ENCODE measurements around the gene ST3GAL6. TPM values are rescaled to one million over a fixed set of nuclear protein-coding genes. Genes with fewer than 3 reads are reported as not detected.

The ST3GAL6 gene
- total and polyA plus RNA-seq, 2 of the 13 experiments (the other 11 are each of a cell fraction or from before 2014, with no cell fraction given), result 17.5 to 23.2 TPM

DNA sequence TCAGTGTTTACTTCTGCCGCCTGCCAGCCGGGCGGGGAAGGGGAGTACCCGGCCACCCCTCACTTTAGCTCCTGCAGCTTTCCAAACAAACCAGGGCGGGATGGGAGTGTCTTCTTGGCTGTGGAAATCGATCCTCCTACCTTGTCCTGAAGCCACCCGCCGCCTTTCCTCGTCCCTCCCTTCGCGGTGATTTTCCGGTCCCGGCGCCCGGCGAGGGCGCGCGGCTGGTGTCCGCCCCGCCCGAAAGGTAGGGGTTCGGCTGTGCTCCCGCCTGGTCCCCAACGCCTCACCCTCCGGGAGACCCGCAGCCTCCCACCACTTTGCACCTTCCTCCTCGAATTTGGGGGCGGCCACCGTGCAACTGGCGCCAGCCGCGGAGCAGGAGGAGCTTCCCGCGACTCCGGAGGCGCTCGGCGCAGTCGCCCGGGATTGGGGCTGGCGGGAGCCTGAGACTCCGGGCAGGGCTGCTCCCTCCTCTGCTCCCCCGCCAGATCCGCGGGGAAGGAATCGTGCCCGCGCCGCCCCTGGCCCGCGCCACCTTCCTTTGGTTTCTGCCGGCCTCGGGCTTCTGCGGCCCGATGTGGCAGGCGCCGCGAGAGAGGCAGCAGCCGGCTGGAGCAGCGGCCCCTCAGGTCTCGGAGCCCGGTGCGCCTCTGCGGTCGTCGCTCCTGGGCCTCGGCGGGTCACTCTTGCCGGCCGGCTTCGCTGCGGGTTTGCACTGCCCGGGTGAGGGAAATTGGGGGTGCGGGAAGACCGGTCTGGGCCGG lies 30.7 kb upstream of the ST3GAL6 start (continued):
- TF ChIP-seq HOXA7 (CRISPR knock-in tag; IDR thresholded peaks at IDR 0.05) (no peak), ZNF263 (CRISPR knock-in tag; IDR thresholded peaks at IDR 0.05) (peak; percentile 77; the same call in 1 of the 2 replicates), ZNF761 (CRISPR knock-in tag; conservative IDR thresholded peaks at IDR 0.05) (peak; percentile 88), NCOR1 (IDR thresholded peaks at IDR 0.05; ENCODE audit: borderline replicate concordance, low read length) (no peak; the same call in 1 of the 2 replicates), ZNF24 (IDR thresholded peaks at IDR 0.05) (no peak), GZF1 (CRISPR knock-in tag; IDR thresholded peaks at IDR 0.05) (no peak), KLF11 (CRISPR knock-in tag; IDR thresholded peaks at IDR 0.05) (no peak), CREM (IDR thresholded peaks at IDR 0.05) (no peak), CREM (CRISPR knock-in tag; IDR thresholded peaks at IDR 0.05) (no peak), ZNF660 (CRISPR knock-in tag; IDR thresholded peaks at IDR 0.05; ENCODE audit: borderline replicate concordance, low read depth) (no peak), ZFP90 (CRISPR knock-in tag; IDR thresholded peaks at IDR 0.05; ENCODE audit: borderline replicate concordance) (no peak), SUZ12 (IDR thresholded peaks at IDR 0.05; ENCODE audit: low read depth, low read length) (no peak), SOX13 (IDR thresholded peaks at IDR 0.05) (no peak), SOX13 (CRISPR knock-in tag; conservative IDR thresholded peaks at IDR 0.05 in 1 of 2, IDR thresholded peaks at IDR 0.05 in 1 of 2) (no peak), SSRP1 (CRISPR knock-in tag; IDR thresholded peaks at IDR 0.05) (no peak), RAD21 (CRISPR knock-in tag; IDR thresholded peaks at IDR 0.05) (no peak), YEATS4 (CRISPR knock-in tag; IDR thresholded peaks at IDR 0.05; ENCODE audit: borderline replicate concordance) (no peak), TSC22D2 (CRISPR knock-in tag; IDR thresholded peaks at IDR 0.05; ENCODE audit: borderline replicate concordance) (no peak), CCAR2 (optimal IDR thresholded peaks at IDR 0.05; ENCODE audit: low read depth, low read length) (no peak), ZNF850 (CRISPR knock-in tag; conservative IDR thresholded peaks at IDR 0.05) (0 out of 2 replicates have a peak, but pooled peaks have one; percentile 46)
- TF ChIP-seq, protein P1, sequence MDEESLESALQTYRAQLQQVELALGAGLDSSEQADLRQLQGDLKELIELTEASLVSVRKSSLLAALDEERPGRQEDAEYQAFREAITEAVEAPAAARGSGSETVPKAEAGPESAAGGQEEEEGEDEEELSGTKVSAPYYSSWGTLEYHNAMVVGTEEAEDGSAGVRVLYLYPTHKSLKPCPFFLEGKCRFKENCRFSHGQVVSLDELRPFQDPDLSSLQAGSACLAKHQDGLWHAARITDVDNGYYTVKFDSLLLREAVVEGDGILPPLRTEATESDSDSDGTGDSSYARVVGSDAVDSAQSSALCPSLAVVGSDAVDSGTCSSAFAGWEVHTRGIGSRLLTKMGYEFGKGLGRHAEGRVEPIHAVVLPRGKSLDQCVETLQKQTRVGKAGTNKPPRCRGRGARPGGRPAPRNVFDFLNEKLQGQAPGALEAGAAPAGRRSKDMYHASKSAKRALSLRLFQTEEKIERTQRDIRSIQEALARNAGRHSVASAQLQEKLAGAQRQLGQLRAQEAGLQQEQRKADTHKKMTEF (CRISPR knock-in tag; IDR thresholded peaks at IDR 0.05), result peak; percentile 21; the same call in 1 of the 2 replicates
- TF ChIP-seq, protein P2, sequence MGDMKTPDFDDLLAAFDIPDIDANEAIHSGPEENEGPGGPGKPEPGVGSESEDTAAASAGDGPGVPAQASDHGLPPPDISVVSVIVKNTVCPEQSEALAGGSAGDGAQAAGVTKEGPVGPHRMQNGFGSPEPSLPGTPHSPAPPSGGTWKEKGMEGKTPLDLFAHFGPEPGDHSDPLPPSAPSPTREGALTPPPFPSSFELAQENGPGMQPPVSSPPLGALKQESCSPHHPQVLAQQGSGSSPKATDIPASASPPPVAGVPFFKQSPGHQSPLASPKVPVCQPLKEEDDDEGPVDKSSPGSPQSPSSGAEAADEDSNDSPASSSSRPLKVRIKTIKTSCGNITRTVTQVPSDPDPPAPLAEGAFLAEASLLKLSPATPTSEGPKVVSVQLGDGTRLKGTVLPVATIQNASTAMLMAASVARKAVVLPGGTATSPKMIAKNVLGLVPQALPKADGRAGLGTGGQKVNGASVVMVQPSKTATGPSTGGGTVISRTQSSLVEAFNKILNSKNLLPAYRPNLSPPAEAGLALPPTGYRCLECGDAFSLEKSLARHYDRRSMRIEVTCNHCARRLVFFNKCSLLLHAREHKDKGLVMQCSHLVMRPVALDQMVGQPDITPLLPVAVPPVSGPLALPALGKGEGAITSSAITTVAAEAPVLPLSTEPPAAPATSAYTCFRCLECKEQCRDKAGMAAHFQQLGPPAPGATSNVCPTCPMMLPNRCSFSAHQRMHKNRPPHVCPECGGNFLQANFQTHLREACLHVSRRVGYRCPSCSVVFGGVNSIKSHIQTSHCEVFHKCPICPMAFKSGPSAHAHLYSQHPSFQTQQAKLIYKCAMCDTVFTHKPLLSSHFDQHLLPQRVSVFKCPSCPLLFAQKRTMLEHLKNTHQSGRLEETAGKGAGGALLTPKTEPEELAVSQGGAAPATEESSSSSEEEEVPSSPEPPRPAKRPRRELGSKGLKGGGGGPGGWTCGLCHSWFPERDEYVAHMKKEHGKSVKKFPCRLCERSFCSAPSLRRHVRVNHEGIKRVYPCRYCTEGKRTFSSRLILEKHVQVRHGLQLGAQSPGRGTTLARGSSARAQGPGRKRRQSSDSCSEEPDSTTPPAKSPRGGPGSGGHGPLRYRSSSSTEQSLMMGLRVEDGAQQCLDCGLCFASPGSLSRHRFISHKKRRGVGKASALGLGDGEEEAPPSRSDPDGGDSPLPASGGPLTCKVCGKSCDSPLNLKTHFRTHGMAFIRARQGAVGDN (CRISPR knock-in tag; IDR thresholded peaks at IDR 0.05), result peak; percentile 88
- TF ChIP-seq, protein P3, sequence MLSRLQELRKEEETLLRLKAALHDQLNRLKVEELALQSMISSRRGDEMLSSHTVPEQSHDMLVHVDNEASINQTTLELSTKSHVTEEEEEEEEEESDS (CRISPR knock-in tag; IDR thresholded peaks at IDR 0.05; ENCODE audit: borderline replicate concordance), result no peak
